ENCODE results near the gene IQSEC3. TPM values are rescaled to one million over a fixed set of nuclear protein-coding genes. Genes with fewer than 3 reads are reported as not detected.

IQSEC3 gene
- polyA plus RNA-seq, 4 donors: under 0.01 to 1.5 (median 1.4) TPM; not detected in 1

DNA sequence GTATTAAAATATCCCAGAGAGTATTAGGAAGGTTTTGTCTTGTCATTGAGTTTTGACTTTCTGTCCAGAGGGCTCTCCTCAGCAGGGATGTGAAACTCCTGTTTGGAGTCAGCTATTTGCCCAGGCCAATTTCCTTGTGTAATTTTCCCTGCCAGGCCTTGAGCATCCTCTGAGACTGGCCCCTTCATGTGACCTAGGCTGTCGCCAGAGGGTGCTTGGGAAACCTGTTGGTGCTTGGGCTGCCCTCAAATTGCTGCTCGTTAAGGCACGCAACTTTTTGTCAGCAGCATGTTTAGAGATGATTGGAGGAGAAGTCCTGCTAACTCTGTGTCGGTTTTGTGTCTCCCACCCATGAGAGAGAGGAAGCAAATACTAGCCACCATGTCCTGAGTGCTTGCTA is 39.1 kb downstream of the IQSEC3 start:
- FAIRE-seq (no peak), DNase-seq (no peak)
- Histone ChIP-seq H3K27ac (ENCODE audit: low read depth in 1 of 3, low read length in 2 of 3) (no peak overlapping the region), H3K27me3 (ENCODE audit: control insufficient read depth in 3 of 3, insufficient read depth in 3 of 3, low read length in 3 of 3) (peaks cover 0 to 23% (median 0%) of the 10 kb centered on the region in 3 donors), H3K9me3 (ENCODE audit: control insufficient read depth in 2 of 2, insufficient read depth in 1 of 2, low read depth in 1 of 2, low read length in 1 of 2) (no peaks in the 10 kb centered on the region), H3K36me3 (ENCODE audit: control insufficient read depth in 3 of 3, insufficient read depth in 2 of 3, low read depth in 1 of 3, low read length in 3 of 3) (no peaks in the 10 kb centered on the region), H3K4me1 (ENCODE audit: control insufficient read depth in 3 of 3, insufficient read depth in 2 of 3, low read depth in 1 of 3, low read length in 2 of 3) (peaks cover 0 to 12% (median 3%) of the 10 kb centered on the region in 3 donors), H3K4me3 (ENCODE audit: low read depth in 1 of 3, low read length in 3 of 3) (no peak overlapping the region)
- 73 to 80% (median 79%) methylated on average over 4 of the region's 4 CpGs for WGBS, 3 donors

GRCh38 chr12:106118-106591 is 39.6 kb downstream of the IQSEC3 start:
- no peak for FAIRE-seq
- no peak overlapping the region for H3K27ac ChIP-seq (ENCODE audit: low read depth in 1 of 3, low read length in 2 of 3)
- no peaks in the 10 kb centered on the region for H3K9me3 ChIP-seq (ENCODE audit: control insufficient read depth in 2 of 2, insufficient read depth in 1 of 2, low read depth in 1 of 2, low read length in 1 of 2)
- peaks cover 0 to 12% (median 3%) of the 10 kb centered on the region in 3 donors for H3K4me1 ChIP-seq (ENCODE audit: control insufficient read depth in 3 of 3, insufficient read depth in 2 of 3, low read depth in 1 of 3, low read length in 2 of 3)
- H3K27me3 ChIP-seq (ENCODE audit: control insufficient read depth in 3 of 3, insufficient read depth in 3 of 3, low read length in 3 of 3): peaks cover 0 to 18% (median 0%) of the 10 kb centered on the region in 3 donors
- no peaks in the 10 kb centered on the region for H3K36me3 ChIP-seq (ENCODE audit: control insufficient read depth in 3 of 3, insufficient read depth in 2 of 3, low read depth in 1 of 3, low read length in 3 of 3)
- no peak overlapping the region for H3K4me3 ChIP-seq (ENCODE audit: low read depth in 1 of 3, low read length in 3 of 3)
- WGBS, 3 donors: 53 to 61% (median 61%) methylated on average over 5 of the region's 5 CpGs
- peak; percentile 14 to 18 for DNase-seq

DNA sequence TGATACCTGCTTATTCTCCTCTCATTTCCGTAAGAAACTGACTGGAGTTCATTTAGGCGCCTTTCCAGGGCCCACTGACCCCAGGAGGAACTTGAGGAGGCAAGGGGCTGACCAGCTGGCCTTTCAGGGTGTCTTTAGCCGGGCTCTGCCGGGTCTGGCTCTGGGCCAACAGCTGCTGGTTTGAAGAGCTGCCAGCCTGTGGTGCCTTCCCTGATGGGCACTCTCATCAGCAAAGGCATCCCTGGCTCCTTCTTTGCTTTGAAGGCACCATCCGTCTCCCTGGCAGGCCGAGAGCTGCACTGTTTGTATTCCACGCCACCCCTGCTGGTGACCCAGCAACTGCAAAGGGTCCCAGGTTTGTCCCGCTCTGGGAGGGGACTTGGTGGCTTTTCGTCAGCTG is 42.0 kb downstream of the IQSEC3 start:
- Histone ChIP-seq H3K9me3 (ENCODE audit: control insufficient read depth in 2 of 2, insufficient read depth in 1 of 2, low read depth in 1 of 2, low read length in 1 of 2) (no peaks in the 10 kb centered on the region), H3K27me3 (ENCODE audit: control insufficient read depth in 3 of 3, insufficient read depth in 3 of 3, low read length in 3 of 3) (peaks cover 0 to 6% (median 0%) of the 10 kb centered on the region in 3 donors), H3K4me3 (ENCODE audit: low read depth in 1 of 3, low read length in 3 of 3) (no peak overlapping the region), H3K27ac (ENCODE audit: low read depth in 1 of 3, low read length in 2 of 3) (no peak overlapping the region), H3K4me1 (ENCODE audit: control insufficient read depth in 3 of 3, insufficient read depth in 2 of 3, low read depth in 1 of 3, low read length in 2 of 3) (peaks cover 0 to 16% (median 3%) of the 10 kb centered on the region in 3 donors), H3K36me3 (ENCODE audit: control insufficient read depth in 3 of 3, insufficient read depth in 2 of 3, low read depth in 1 of 3, low read length in 3 of 3) (no peaks in the 10 kb centered on the region)
- no peak for FAIRE-seq
- WGBS, 3 donors: 57 to 63% (median 63%) methylated on average over 9 of the region's 9 CpGs
- no peak for DNase-seq

DNA sequence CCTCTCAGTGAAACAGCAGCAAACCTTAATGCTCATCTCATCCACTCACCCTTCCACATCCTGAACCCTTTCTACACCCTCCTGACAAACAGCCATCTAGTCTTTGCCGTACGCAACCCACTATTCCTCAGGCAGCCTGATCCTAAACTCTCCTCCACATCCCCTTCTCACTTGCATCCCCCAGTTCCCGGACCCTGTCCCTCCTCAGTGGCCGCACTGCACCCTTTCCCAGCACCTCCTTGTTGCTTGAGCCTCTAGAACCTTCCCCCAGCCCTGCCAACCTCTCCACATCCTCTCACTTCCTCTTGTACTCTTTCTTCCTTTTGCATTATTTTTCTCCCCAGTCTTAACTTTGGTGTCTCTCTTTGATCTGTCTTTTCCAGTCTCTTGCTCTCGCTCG is 42.9 kb downstream of the IQSEC3 start:
- 56 to 78% (median 68%) methylated on average over 6 of the region's 6 CpGs for WGBS, 3 donors
- H3K27ac ChIP-seq (ENCODE audit: low read depth in 1 of 3, low read length in 2 of 3): no peak overlapping the region

GRCh38 chr12:109872-110271 is 43.3 kb downstream of the IQSEC3 start:
- no peaks in the 10 kb centered on the region for H3K36me3 ChIP-seq (ENCODE audit: control insufficient read depth in 3 of 3, insufficient read depth in 2 of 3, low read depth in 1 of 3, low read length in 3 of 3)
- H3K27me3 ChIP-seq (ENCODE audit: control insufficient read depth in 3 of 3, insufficient read depth in 3 of 3, low read length in 3 of 3): peaks cover 0 to 3% (median 0%) of the 10 kb centered on the region in 3 donors
- H3K27ac ChIP-seq (ENCODE audit: low read depth in 1 of 3, low read length in 2 of 3): no peak overlapping the region
- peaks cover 0 to 6% (median 0%) of the 10 kb centered on the region in 3 donors for H3K4me1 ChIP-seq (ENCODE audit: control insufficient read depth in 3 of 3, insufficient read depth in 2 of 3, low read depth in 1 of 3, low read length in 2 of 3)
- FAIRE-seq (no peak), DNase-seq (no peak)
- H3K9me3 ChIP-seq (ENCODE audit: control insufficient read depth in 2 of 2, insufficient read depth in 1 of 2, low read depth in 1 of 2, low read length in 1 of 2): no peaks in the 10 kb centered on the region
- no peak overlapping the region for H3K4me3 ChIP-seq (ENCODE audit: low read depth in 1 of 3, low read length in 3 of 3)
- 59 to 74% (median 68%) methylated on average over 3 of the region's 3 CpGs for WGBS, 3 donors

More for the DNA sequence above, 42.9 kb downstream of the IQSEC3 start:
- Histone ChIP-seq H3K36me3 (ENCODE audit: control insufficient read depth in 3 of 3, insufficient read depth in 2 of 3, low read depth in 1 of 3, low read length in 3 of 3) (no peaks in the 10 kb centered on the region), H3K4me3 (ENCODE audit: low read depth in 1 of 3, low read length in 3 of 3) (no peak overlapping the region), H3K9me3 (ENCODE audit: control insufficient read depth in 2 of 2, insufficient read depth in 1 of 2, low read depth in 1 of 2, low read length in 1 of 2) (no peaks in the 10 kb centered on the region), H3K4me1 (ENCODE audit: control insufficient read depth in 3 of 3, insufficient read depth in 2 of 3, low read depth in 1 of 3, low read length in 2 of 3) (peaks cover 0 to 10% (median 2%) of the 10 kb centered on the region in 3 donors), H3K27me3 (ENCODE audit: control insufficient read depth in 3 of 3, insufficient read depth in 3 of 3, low read length in 3 of 3) (peaks cover 0 to 6% (median 0%) of the 10 kb centered on the region in 3 donors)
- DNase-seq (no peak), FAIRE-seq (no peak)

- H3K27ac ChIP-seq (ENCODE audit: low read depth in 1 of 3, low read length in 2 of 3): no peak overlapping the region
- H3K36me3 ChIP-seq (ENCODE audit: control insufficient read depth in 3 of 3, insufficient read depth in 2 of 3, low read depth in 1 of 3, low read length in 3 of 3): no peaks in the 10 kb centered on the region
- 30 to 48% (median 33%) methylated on average over 11 of the region's 11 CpGs for WGBS, 3 donors
- H3K9me3 ChIP-seq (ENCODE audit: control insufficient read depth in 2 of 2, insufficient read depth in 1 of 2, low read depth in 1 of 2, low read length in 1 of 2): no peaks in the 10 kb centered on the region
- no peaks in the 10 kb centered on the region for H3K27me3 ChIP-seq (ENCODE audit: control insufficient read depth in 3 of 3, insufficient read depth in 3 of 3, low read length in 3 of 3)
- DNase-seq (peak in 1 of 2 donors; percentile 42), FAIRE-seq (no peak)
- H3K4me1 ChIP-seq (ENCODE audit: control insufficient read depth in 3 of 3, insufficient read depth in 2 of 3, low read depth in 1 of 3, low read length in 2 of 3): peaks cover 0 to 4% (median 0%) of the 10 kb centered on the region in 3 donors
- H3K4me3 ChIP-seq (ENCODE audit: low read depth in 1 of 3, low read length in 3 of 3): no peak overlapping the region
Measured at GRCh38 chr12:111699-112493, 45.3 kb downstream of the IQSEC3 start.

DNA sequence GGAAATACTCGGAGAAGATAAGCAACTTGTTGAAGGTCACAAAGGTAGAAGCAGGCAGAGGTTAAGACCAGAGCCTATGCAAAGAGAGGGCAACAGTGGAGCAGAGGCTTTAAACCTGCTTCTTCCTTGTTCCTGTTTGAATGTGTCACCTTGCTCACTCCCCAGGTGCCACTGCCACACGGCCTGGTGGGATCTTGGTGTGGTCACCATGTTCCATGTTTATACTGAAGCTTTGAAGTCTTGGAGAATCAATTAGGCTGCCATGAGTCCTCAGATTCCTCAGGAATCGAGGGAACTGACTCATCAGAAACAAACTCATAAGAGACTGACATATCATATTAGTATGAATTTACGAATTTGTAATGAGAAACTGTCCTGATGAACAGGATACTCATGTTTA is 46.8 kb downstream of the IQSEC3 start:
- FAIRE-seq: no peak
- H3K27ac ChIP-seq (ENCODE audit: low read depth in 1 of 3, low read length in 2 of 3): no peak overlapping the region
- no peak for DNase-seq
- H3K27me3 ChIP-seq (ENCODE audit: control insufficient read depth in 3 of 3, insufficient read depth in 3 of 3, low read length in 3 of 3): no peaks in the 10 kb centered on the region
- 63 to 76% (median 63%) methylated on average over 4 of the region's 4 CpGs for WGBS, 3 donors
- H3K4me3 ChIP-seq (ENCODE audit: low read depth in 1 of 3, low read length in 3 of 3): no peak overlapping the region
- H3K36me3 ChIP-seq (ENCODE audit: control insufficient read depth in 3 of 3, insufficient read depth in 2 of 3, low read depth in 1 of 3, low read length in 3 of 3): no peaks in the 10 kb centered on the region
- H3K4me1 ChIP-seq (ENCODE audit: control insufficient read depth in 3 of 3, insufficient read depth in 2 of 3, low read depth in 1 of 3, low read length in 2 of 3): peaks cover 0 to 4% (median 0%) of the 10 kb centered on the region in 3 donors
- no peaks in the 10 kb centered on the region for H3K9me3 ChIP-seq (ENCODE audit: control insufficient read depth in 2 of 2, insufficient read depth in 1 of 2, low read depth in 1 of 2, low read length in 1 of 2)

DNA sequence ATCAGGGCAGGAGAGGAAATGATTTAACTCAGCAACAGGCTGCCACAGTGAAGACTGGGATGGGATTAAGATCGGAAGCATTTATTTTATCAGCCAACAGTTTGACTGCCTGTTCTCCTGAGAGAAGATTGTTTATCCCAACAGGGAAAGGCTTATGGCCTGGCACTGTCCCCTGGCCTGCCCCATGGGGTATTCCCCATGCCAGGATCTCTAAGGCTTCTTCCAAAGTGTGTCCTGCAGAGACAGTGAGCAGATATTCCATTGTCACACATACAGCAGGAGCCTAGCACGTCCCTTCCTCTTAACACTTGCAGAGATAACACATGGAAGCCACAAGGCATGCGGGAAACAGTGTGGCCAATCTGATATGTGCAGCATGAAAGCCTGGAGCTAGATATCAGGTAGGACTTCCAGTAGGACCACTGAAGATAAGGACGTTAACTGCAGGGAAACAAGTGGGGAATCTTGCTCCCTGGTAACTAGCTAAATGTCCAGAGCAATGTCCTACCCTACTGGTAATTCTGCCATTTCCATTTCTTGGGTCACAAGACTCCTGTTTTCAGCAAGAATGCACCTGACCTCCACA is 48.2 kb downstream of the IQSEC3 start:
- Histone ChIP-seq H3K9me3 (ENCODE audit: control insufficient read depth in 2 of 2, insufficient read depth in 1 of 2, low read depth in 1 of 2, low read length in 1 of 2) (no peaks in the 10 kb centered on the region), H3K4me3 (ENCODE audit: low read depth in 1 of 3, low read length in 3 of 3) (no peak overlapping the region), H3K4me1 (ENCODE audit: control insufficient read depth in 3 of 3, insufficient read depth in 2 of 3, low read depth in 1 of 3, low read length in 2 of 3) (peaks cover 0 to 4% (median 0%) of the 10 kb centered on the region in 3 donors), H3K36me3 (ENCODE audit: control insufficient read depth in 3 of 3, insufficient read depth in 2 of 3, low read depth in 1 of 3, low read length in 3 of 3) (no peaks in the 10 kb centered on the region), H3K27ac (ENCODE audit: low read depth in 1 of 3, low read length in 2 of 3) (no peak overlapping the region), H3K27me3 (ENCODE audit: control insufficient read depth in 3 of 3, insufficient read depth in 3 of 3, low read length in 3 of 3) (peaks cover 0 to 4% (median 0%) of the 10 kb centered on the region in 3 donors)
- DNase-seq (no peak), FAIRE-seq (no peak)
- WGBS, 3 donors: 72 to 79% (median 79%) methylated on average over 4 of the region's 4 CpGs
